Heart right ventricle (tissue), 16 donors: Measurements from ENCODE around the gene PLCL2. TPM values are rescaled to one million over a fixed set of nuclear protein-coding genes. Genes with fewer than 3 reads are reported as not detected.

Source experiments
- ATAC-seq, 8 donors: fragments of 200-7000 bp; cut with Tn5 transposase; one replicate each; pipeline ENCODE4 v1.9.1; 2020; ENCODE audit warnings: mild to moderate bottlenecking in 8 of 8, moderate library complexity in 8 of 8, moderate number of reproducible peaks in 1 of 8
- DNase-seq, 2 donors: peaks; one replicate each; pipeline ENCODE4 v3.0.0-alpha.2; 2020
- H3K27ac ChIP-seq, 10 donors: fragments of 200-600 bp; sonication (generic) in 2 of 10; one replicate each; pipeline versions ENCODE4 v1.5.0 to v1.8.0; 2020 to 2022; ENCODE audit warnings: mild to moderate bottlenecking in 3 of 10
- H3K27me3 ChIP-seq, 7 donors: fragments of 200-600 bp; one replicate each; pipeline ENCODE4 v1.8.0; 2021 to 2022; ENCODE audit warnings: mild to moderate bottlenecking in 2 of 7
- H3K36me3 ChIP-seq, 9 donors: fragments of 200-600 bp; sonication (generic) in 1 of 9; one replicate each; pipeline versions ENCODE4 v1.5.0 to v1.8.0; 2020 to 2022; ENCODE audit warnings: mild to moderate bottlenecking in 2 of 9
- H3K4me1 ChIP-seq, 9 donors: fragments of 200-600 bp; sonication (generic) in 1 of 9; one replicate each; pipeline versions ENCODE4 v1.5.0 to v1.8.0; 2020 to 2022; ENCODE audit warnings: mild to moderate bottlenecking in 4 of 9
- H3K4me3 ChIP-seq, 10 donors: fragments of 200-600 bp; sonication (generic) in 2 of 10; one replicate each; pipeline versions ENCODE4 v1.5.0 to v1.8.0; 2020 to 2022; ENCODE audit warnings: mild to moderate bottlenecking in 7 of 10, moderate library complexity in 2 of 10
- H3K9me3 ChIP-seq, 11 donors: fragments of 200-600 bp in 10 of 11; sonication (generic) in 2 of 11; one replicate each; pipeline versions ENCODE4 v1.5.0 to v1.8.0; 2013 to 2022; ENCODE audit warnings: mild to moderate bottlenecking in 2 of 11, control low read depth in 1 of 11, moderate library complexity in 1 of 11
- WGBS, 2 donors: extraction: QIAGEN DNeasy Blood & Tissue Kit; methylation state at CpG; one replicate each; pipeline ENCODE4 v1.1.7; 2013; ENCODE audit warnings: inconsistent platforms in 1 of 2; 5-methylcytosine and 5-hydroxymethylcytosine counted together
- intact Hi-C, 10 donors: fragments of 100-400 bp; cut with DNase I; formaldehyde crosslinking; loops; one replicate each; pipeline versions ENCODE4 v1.11.1 to v1.14.2; 2022
- polyA plus RNA-seq, 2 donors: library from polyadenylated mRNA; stranded (reverse); fragments of 200-250 nt; gene quantifications; one replicate each; pipeline ENCODE4 v1.2.3, GENCODE V29; 2013
- total RNA-seq, 10 donors: library from RNA; stranded (reverse); fragmentation: NEBNext Ultra II Directional in 3 of 10; extraction: Animal tissue kit (Norgen Biotek cat#: 25700) in 3 of 10; gene quantifications; one replicate each; pipeline versions ENCODE4 v1.2.1 to v1.2.4, GENCODE V29; 2021 to 2023
- TF ChIP-seq, protein P1 (sequence below), 9 donors: fragments of 200-600 bp; sonication (generic) in 2 of 9; IDR thresholded peaks; one replicate each; pipeline versions ENCODE4 v1.5.0 to v1.8.0; 2021 to 2022; ENCODE audit warnings: antibody characterized with exemption in 9 of 9, mild to moderate bottlenecking in 5 of 9, moderate library complexity in 1 of 9
- donor health status: Arrhythmogenic right ventricular cardiomyopathy.
- donor health status: ischemic (EF 13 %, LVEDD 7.1; RV severe dilation, severe dysfunction).
- donor health status: healthy with polysubstance abuse.
- donor health status: DM: no; HTN: yes; CAD: no.
- donor health status: DM: no; HTN: no; CAD: no.
- donor health status: ischemic (EF 25% LVEDD 6.9; RV normal size, moderate dysfunction).
- donor health status: ischemic (EF 25% LVEDD 5.7; RV mildly dilated, moderate dysfunction).
- donor health status: healthy.
- donor health status: DM: yes; HTN: yes; CAD: no.
- donor health status: Ischemic cardiomyopathy.
- donor health status: ischemic (EF 35%, LVEDD 5.7; RV mildly dilated, moderate dysfunction).
- donor health status: nonischemic (EF 11% LVEDD 7.7; RV severe dilation, severe dysfunction).
- donor health status: DM: yes; HTN: yes; CAD: no.
- donor health status: PGD.
- donor health status: ischemic (EF 29% LVEDD 5.4; RV normal size, mild dysfunction).
- donor health status: nonischemic (EF 23%, LVEDD 6.1; RV moderate dilation, normal function).

PLCL2 gene
- total and polyA plus RNA-seq, 12 donors, result 8.7 to 79.8 (median 53.0) TPM

GRCh38 chr3:17040322-17040989, 155.7 kb downstream of the PLCL2 start:
- intact Hi-C loops, result loop anchor here in 2 of 10 donors (5.0 to 10.0 kb wide), 2 partner anchors 114 to 153 kb away; no protein-coding TSS in a partner anchor
- peak in 5 of 8 donors; percentile 29 to 77 (median 68) for ATAC-seq
- H3K27ac ChIP-seq, result peak overlapping the region in 7 of 10 donors; percentile 29 to 72 (median 49)

GRCh38 chr3:17040990-17041377, 156.2 kb downstream of the PLCL2 start:
- peak overlapping the region in 5 of 10 donors; percentile 29 to 72 (median 52) for H3K27ac ChIP-seq
- no peak for DNase-seq
- TF ChIP-seq, protein P1, sequence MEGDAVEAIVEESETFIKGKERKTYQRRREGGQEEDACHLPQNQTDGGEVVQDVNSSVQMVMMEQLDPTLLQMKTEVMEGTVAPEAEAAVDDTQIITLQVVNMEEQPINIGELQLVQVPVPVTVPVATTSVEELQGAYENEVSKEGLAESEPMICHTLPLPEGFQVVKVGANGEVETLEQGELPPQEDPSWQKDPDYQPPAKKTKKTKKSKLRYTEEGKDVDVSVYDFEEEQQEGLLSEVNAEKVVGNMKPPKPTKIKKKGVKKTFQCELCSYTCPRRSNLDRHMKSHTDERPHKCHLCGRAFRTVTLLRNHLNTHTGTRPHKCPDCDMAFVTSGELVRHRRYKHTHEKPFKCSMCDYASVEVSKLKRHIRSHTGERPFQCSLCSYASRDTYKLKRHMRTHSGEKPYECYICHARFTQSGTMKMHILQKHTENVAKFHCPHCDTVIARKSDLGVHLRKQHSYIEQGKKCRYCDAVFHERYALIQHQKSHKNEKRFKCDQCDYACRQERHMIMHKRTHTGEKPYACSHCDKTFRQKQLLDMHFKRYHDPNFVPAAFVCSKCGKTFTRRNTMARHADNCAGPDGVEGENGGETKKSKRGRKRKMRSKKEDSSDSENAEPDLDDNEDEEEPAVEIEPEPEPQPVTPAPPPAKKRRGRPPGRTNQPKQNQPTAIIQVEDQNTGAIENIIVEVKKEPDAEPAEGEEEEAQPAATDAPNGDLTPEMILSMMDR (IDR thresholded peaks at IDR 0.05), result no peak
- ATAC-seq, result peak in 1 of 8 donors; percentile 43
- intact Hi-C loops, result loop anchor here in 2 of 10 donors (5.0 to 10.0 kb wide), 2 partner anchors 114 to 154 kb away; no protein-coding TSS in a partner anchor
- H3K9me3 ChIP-seq, result no peaks in the 10 kb centered on the region
- no peaks in the 10 kb centered on the region for H3K27me3 ChIP-seq
- H3K4me1 ChIP-seq, result peaks cover 0 to 43% (median 23%) of the 10 kb centered on the region in 9 donors
- H3K36me3 ChIP-seq, result peaks cover 0 to 34% (median 4%) of the 10 kb centered on the region in 9 donors
- no peak overlapping the region for H3K4me3 ChIP-seq
- 77 to 80% methylated on average over 5 of the region's 5 CpGs for WGBS, 2 donors

More at GRCh38 chr3:17040322-17040989, 155.7 kb downstream of the PLCL2 start:
- H3K4me1 ChIP-seq, result peaks cover 0 to 42% (median 23%) of the 10 kb centered on the region in 9 donors
- no peak overlapping the region for H3K4me3 ChIP-seq
- TF ChIP-seq, protein P1 (IDR thresholded peaks at IDR 0.05), result no peak
- DNase-seq, result no peak
- 54 to 71% methylated on average over 5 of the region's 5 CpGs for WGBS, 2 donors
- H3K36me3 ChIP-seq, result peaks cover 0 to 29% (median 4%) of the 10 kb centered on the region in 9 donors
- H3K27me3 ChIP-seq, result no peaks in the 10 kb centered on the region
- no peaks in the 10 kb centered on the region for H3K9me3 ChIP-seq

GRCh38 chr3:17044855-17045254, 160.1 kb downstream of the PLCL2 start:
- 65 to 75% methylated on average over 2 of the region's 2 CpGs for WGBS, 2 donors
- DNase-seq (no peak), ATAC-seq (no peak)
- intact Hi-C loops, result loop anchor here in 2 of 10 donors (5.0 to 10.0 kb wide), 2 partner anchors 110 to 158 kb away; no protein-coding TSS in a partner anchor
- Histone ChIP-seq H3K9me3 (peaks cover 0 to 11% (median 0%) of the 10 kb centered on the region in 11 donors), H3K4me3 (no peak overlapping the region), H3K27ac (no peak overlapping the region), H3K27me3 (no peaks in the 10 kb centered on the region), H3K4me1 (peaks cover 0 to 32% (median 14%) of the 10 kb centered on the region in 9 donors), H3K36me3 (peaks cover 0 to 70% (median 12%) of the 10 kb centered on the region in 9 donors)
- TF ChIP-seq, protein P1 (IDR thresholded peaks at IDR 0.05), result no peak

GRCh38 chr3:17045705-17046104, 160.9 kb downstream of the PLCL2 start:
- TF ChIP-seq, protein P1 (IDR thresholded peaks at IDR 0.05), result no peak
- Histone ChIP-seq H3K9me3 (peaks cover 0 to 11% (median 0%) of the 10 kb centered on the region in 11 donors), H3K27ac (no peak overlapping the region), H3K27me3 (no peaks in the 10 kb centered on the region), H3K4me1 (peaks cover 0 to 24% (median 6%) of the 10 kb centered on the region in 9 donors), H3K4me3 (no peak overlapping the region), H3K36me3 (peaks cover 0 to 74% (median 12%) of the 10 kb centered on the region in 9 donors)
- WGBS, 2 donors, result 81 to 87% methylated on average over 7 of the region's 7 CpGs
- DNase-seq, result no peak
- intact Hi-C loops, result loop anchor here in 1 of 10 donors (10.0 kb wide), 1 partner anchor 109 kb away; no protein-coding TSS in a partner anchor
- no peak for ATAC-seq
